Measurements from ENCODE around the gene KANK4.

DNA sequence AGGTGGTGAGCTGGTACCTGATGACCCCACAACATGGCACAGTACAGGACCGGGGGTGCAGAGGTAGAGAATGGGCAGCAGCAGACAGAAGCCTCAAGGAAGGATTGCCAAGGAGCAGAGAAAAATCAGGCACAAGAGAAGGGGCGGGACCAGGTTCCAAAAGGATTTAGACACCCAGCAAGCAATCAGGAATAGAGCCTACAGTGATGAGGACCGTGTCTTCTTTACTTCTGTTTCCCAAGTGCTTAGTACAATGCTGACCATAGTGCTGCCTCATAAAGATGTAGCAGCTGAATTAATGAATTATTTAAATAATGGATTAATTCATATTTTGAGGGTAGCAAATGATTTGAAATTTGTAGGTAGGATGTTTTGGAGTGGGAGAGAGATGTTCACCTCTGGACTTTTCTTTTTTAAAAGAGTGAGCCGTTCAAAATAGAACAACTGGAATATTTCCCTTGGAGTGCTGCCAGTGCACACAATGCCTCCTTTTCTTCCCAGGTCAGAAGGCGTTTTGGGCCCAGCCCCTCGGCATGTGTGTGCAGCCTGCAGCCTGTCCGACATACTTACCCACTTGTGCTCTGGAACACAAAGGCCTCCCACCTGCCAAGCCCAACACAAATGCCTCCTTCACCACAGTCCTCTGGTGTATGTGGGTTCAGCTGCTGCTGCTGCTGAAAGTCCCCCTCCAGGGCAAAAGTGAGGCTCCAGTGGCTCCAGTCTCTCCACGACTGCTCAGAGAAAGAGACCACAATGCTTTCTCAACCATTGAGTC lies 19.6 kb downstream of the KANK4 start:
- TF ChIP-seq, protein P1, sequence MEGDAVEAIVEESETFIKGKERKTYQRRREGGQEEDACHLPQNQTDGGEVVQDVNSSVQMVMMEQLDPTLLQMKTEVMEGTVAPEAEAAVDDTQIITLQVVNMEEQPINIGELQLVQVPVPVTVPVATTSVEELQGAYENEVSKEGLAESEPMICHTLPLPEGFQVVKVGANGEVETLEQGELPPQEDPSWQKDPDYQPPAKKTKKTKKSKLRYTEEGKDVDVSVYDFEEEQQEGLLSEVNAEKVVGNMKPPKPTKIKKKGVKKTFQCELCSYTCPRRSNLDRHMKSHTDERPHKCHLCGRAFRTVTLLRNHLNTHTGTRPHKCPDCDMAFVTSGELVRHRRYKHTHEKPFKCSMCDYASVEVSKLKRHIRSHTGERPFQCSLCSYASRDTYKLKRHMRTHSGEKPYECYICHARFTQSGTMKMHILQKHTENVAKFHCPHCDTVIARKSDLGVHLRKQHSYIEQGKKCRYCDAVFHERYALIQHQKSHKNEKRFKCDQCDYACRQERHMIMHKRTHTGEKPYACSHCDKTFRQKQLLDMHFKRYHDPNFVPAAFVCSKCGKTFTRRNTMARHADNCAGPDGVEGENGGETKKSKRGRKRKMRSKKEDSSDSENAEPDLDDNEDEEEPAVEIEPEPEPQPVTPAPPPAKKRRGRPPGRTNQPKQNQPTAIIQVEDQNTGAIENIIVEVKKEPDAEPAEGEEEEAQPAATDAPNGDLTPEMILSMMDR (IDR thresholded peaks at IDR 0.05): no peak
- no peak for TF ChIP-seq POLR2A (IDR thresholded peaks at IDR 0.05)

Measured in adrenal gland (tissue), 5 donors.